Kidney glomerular epithelial cell (primary cell): ENCODE measurements around the gene WDR7.

Experiments used
- DNase-seq: peaks from one replicate; lab custom pipeline; 2025; lab: John Stamatoyannopoulos, UW

Gene WDR7

GRCh38 chr18:56937874-56938430 is 286.8 kb downstream of the WDR7 start:
- no peak for DNase-seq

GRCh38 chr18:56945171-56946083 is 294.3 kb downstream of the WDR7 start:
- DNase-seq: no peak

GRCh38 chr18:56947236-56947635 is 296.1 kb downstream of the WDR7 start:
- DNase-seq: no peak

GRCh38 chr18:56952026-56952425 is 300.9 kb downstream of the WDR7 start:
- no peak for DNase-seq

GRCh38 chr18:56953428-56954198 is 302.5 kb downstream of the WDR7 start:
- no peak for DNase-seq

- no peak for DNase-seq
These were observed 304.3 kb downstream of the WDR7 start for GRCh38 chr18:56955490-56955889.

- DNase-seq: no peak
These were observed 308.0 kb downstream of the WDR7 start for GRCh38 chr18:56959120-56959519.

- DNase-seq: peak; percentile 9
These were observed 311.2 kb downstream of the WDR7 start for GRCh38 chr18:56962322-56962721.

GRCh38 chr18:56967035-56967434 is 315.9 kb downstream of the WDR7 start:
- no peak for DNase-seq

GRCh38 chr18:56973487-56973886 is 322.3 kb downstream of the WDR7 start:
- no peak for DNase-seq

GRCh38 chr18:56974141-56974540 is 323.0 kb downstream of the WDR7 start:
- DNase-seq: no peak

GRCh38 chr18:56975276-56975675 is 324.1 kb downstream of the WDR7 start:
- peak; percentile 50 for DNase-seq

GRCh38 chr18:56977309-56977708 is 326.1 kb downstream of the WDR7 start:
- no peak for DNase-seq

- no peak for DNase-seq
These were observed 326.6 kb downstream of the WDR7 start for GRCh38 chr18:56977771-56978170.

GRCh38 chr18:56980151-56980550 is 329.0 kb downstream of the WDR7 start:
- no peak for DNase-seq

GRCh38 chr18:56982766-56983165 is 331.6 kb downstream of the WDR7 start:
- no peak for DNase-seq

- DNase-seq: no peak
These were observed 332.3 kb downstream of the WDR7 start for GRCh38 chr18:56983275-56983992.

- DNase-seq: no peak
These were observed 333.6 kb downstream of the WDR7 start for GRCh38 chr18:56984731-56985130.

GRCh38 chr18:56986829-56987228 is 335.7 kb downstream of the WDR7 start:
- DNase-seq: no peak

- no peak for DNase-seq
These were observed 336.1 kb downstream of the WDR7 start for GRCh38 chr18:56987236-56987635.

GRCh38 chr18:56988022-56988421 is 336.9 kb downstream of the WDR7 start:
- DNase-seq: no peak

- DNase-seq: no peak
These were observed 339.5 kb downstream of the WDR7 start for GRCh38 chr18:56990678-56991077.
